HG02763 (cell line): ENCODE data around the gene LIN7C.
"Not testable (repeated sequence)": the region's sequence is repeated elsewhere in the genome, so short reads cannot be mapped to it uniquely, and the experiment has no call there.

Experiments
- ATAC-seq: cut with Tn5 transposase; IDR thresholded peaks from one replicate; pipeline ENCODE4 v1.9.1; 2021; ENCODE audit warnings: mild to moderate bottlenecking, moderate library complexity; ENCODE audit not compliant: unreplicated experiment

Gene LIN7C

DNA sequence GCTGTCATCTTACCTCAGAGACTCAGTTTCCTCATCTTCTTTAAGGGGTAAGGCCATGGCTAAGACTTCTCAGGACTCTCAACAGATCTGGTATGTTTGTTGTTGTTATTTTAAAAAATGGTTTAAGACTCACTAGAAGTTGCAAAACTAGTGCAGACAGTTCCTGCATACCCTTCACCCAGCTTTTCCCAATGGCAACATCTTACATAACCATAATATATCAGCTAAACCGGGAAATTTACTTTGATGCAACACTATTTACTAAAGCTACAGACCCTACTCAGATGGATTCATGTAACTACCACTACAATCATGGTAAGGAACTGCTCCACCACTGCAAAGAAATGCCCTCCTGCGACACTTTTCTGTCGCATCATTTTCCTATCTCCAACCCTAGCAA lies 54.4 kb downstream of the LIN7C start:
- no peak for ATAC-seq

DNA sequence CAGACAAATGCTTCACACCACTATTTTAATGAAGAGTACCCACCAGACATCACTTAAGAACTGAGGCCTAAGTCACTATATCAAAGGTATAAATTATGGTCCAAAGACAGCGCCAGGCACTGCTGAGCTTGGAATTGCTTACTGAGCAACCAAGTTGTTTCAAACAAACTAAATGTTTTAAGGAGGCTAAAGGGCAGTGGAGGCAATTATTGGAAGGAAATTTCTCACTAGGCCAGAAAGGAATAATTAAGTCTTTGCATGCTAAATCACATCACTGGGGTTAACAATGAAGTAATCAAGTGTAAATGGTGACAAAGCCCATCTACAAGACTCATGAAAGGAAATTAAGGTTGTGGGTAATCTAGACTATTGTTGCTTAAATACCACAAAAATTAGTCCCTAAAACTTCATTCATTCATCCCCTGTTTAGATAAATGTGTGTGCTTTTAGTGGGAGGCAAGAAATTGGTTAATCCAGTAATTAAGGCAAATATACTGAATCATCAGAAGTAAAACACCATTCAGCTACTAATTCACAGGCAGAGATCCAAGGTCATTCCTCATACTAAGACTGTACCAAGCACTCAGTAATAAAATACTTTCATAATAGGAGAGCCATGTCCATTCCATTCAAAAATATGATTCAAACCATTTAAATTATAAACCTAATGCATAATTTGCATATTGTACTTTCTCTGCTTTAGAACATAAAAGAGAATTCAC lies 55.2 kb downstream of the LIN7C start:
- no peak for ATAC-seq

DNA sequence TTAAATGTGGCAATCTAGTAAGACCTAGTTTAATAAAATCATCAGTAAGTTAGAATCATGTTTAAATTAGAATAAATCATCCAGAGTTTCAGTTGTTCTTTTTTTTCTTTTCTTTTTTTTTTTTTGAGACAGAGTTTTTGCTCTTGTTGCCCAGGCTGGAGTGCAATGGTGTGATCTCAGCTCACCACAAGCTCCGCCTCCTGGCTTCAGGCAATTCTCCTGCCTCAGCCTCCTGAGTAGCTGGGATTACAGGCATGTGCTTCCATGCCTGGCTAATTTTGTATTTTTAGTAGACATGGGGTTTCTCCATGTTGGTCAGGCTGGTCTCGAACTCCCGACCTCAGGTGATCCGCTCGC lies 58.4 kb downstream of the LIN7C start:
- ATAC-seq, result not testable (repeated sequence)

DNA sequence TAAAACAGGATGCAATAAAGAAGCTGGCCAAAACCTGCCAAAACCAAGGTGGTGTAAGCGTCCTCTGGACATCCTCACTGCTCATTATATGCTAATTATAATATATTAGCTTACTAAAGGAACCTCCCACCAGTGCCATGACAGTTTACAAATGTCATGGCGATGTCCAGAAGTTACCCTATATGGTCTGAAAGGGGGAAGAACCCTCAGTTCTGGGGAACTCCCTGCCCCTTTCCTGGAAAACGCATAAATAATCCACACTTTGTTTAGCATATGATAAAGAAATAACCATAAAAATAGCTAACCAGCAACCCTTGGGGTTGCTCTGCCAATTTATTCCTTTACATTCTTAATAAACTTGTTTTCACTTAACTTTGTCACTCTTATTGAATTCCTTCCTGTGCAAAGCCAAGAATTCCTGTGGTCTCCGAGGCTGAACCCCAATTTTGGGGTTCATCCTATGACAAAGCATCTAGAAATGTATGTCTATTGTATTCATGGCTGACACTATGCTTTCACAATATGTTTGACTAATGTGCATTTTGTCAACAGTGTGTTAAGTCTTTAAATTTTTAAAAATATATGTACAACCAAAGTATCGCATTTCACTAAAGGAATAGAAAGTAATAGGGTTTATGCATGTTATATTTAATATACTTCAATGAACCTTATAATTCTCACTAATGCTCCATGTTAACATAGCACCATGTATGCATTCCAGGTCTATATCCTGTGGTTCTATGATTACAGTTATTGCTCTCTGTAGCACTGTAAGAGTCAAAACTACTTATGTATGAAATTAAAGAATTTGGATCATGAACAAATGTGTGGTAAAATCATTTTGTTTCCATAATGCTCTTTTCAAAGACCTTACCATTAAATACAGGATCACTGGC lies 59.0 kb downstream of the LIN7C start:
- no peak for ATAC-seq

DNA sequence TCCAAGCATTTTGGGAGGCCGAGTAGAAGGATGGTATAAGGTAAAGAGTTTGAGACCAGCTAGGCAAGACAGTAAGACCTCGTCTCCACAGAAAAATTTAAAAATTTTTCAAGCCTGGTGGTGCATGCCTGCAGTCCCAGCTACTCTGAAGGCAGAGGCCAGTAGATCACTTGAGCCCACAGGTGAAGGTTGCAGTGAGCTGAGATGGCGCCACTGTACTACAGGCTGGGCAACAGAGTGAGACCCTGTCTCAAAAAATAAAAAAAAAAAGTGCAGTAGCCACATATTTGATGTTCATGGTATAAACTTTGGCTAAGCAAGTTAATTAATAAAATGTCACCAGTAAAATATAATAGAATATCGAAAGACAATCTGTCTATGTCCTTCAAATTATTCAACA lies 60.9 kb downstream of the LIN7C start:
- ATAC-seq, result no peak

DNA sequence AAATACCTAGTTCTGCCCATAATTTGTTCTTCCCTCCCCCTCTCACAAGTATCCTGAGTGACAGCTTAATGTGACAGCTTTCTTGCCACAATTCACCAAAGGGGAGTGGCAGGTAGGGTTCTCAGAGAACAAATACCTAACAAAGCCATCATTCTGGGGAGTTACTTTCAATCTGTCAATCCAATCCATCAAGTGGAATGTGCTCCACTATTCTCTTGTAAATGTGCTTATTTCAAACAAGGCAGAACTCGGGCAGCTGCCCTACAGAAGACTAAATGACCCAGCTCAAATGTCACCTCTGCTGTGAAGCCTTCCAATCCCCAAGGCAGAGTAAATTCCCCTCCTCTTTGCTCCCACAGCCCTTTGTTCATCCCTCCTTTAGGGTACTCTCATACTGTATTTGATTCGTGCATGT lies 61.8 kb downstream of the LIN7C start:
- ATAC-seq, result no peak
